BLaER1 (cell line): Measurements from ENCODE around the gene IQUB.
"Not testable (repeated sequence)": the region's sequence is repeated elsewhere in the genome, so short reads cannot be mapped to it uniquely, and the experiment has no call there.

Experiments
- H3K27ac ChIP-seq: shearing (Covaris generic); formaldehyde crosslinking; 2 replicates; pipeline ENCODE4 v1.8.1; 2022
- H3K27me3 ChIP-seq: shearing (Covaris generic); formaldehyde crosslinking; 2 replicates; pipeline ENCODE4 v1.8.1; 2022
- H3K36me3 ChIP-seq: shearing (Covaris generic); formaldehyde crosslinking; 2 replicates; pipeline ENCODE4 v1.8.1; 2022
- H3K4me1 ChIP-seq: shearing (Covaris generic); formaldehyde crosslinking; 2 replicates; pipeline ENCODE4 v1.8.1; 2022
- H3K4me2 ChIP-seq: shearing (Covaris generic); formaldehyde crosslinking; 2 replicates; pipeline ENCODE4 v1.8.1; 2022
- H3K4me3 ChIP-seq: shearing (Covaris generic); formaldehyde crosslinking; 2 replicates; pipeline ENCODE4 v1.8.1; 2022
- H3K9ac ChIP-seq: shearing (Covaris generic); formaldehyde crosslinking; 2 replicates; pipeline ENCODE4 v1.8.1; 2022
- H3K9me3 ChIP-seq: shearing (Covaris generic); formaldehyde crosslinking; 2 replicates; pipeline ENCODE4 v1.8.1; 2022
- H4K20me1 ChIP-seq: shearing (Covaris generic); formaldehyde crosslinking; 2 replicates; pipeline ENCODE4 v1.8.1; 2022
- Cebpa-rat ChIP-seq: shearing (Covaris generic); IDR thresholded peaks from 2 replicates; pipeline ENCODE4 v1.8.1; 2022

IQUB gene

DNA sequence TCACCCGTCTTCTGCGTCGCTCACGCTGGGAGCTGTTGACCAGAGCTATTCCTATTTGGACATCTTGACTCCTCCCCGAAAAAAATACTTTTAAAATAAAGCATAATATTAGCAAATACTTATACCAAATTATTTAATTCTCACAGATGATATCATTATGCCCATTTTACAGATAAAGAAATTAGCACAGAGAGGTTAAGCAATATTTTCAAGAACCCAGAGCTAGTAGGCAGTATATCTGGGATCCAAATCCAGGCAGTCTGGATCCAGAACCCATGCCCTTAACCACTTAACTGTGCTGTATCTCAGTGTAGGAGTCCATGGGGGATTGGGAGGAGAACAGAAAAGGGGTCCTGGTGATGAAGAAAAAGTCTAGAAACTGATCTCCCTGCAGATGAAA lies 6.1 kb downstream of the IQUB start:
- Histone ChIP-seq H3K9ac (no peak overlapping the region), H3K4me3 (no peak overlapping the region)

DNA sequence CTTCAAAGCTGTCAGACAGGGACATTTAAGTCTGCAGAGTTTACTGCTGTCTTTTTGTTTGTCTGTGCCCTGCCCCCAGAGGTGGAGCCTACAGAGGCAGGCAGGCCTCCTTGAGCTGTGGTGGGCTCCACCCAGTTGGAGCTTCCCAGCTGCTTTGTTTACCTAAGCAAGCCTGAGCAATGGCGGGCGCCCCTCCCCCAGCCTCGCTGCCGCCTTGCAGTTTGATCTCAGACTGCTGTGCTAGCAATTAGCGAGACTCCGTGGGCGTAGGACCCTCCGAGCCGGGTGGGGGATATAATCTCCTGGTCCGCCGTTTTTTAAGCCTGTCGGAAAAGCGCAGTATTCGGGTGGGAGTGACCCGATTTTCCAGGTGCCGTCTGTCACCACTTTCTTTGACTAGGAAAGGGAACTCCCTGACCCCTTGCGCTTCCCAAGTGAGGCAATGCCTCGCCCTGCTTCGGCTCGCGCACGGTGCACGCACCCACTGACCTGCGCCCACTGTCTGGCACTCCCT lies 6.6 kb downstream of the IQUB start:
- not testable (repeated sequence) for H3K9me3 ChIP-seq, H3K4me2 ChIP-seq, H3K9ac ChIP-seq, H3K4me1 ChIP-seq, H3K27ac ChIP-seq, H3K4me3 ChIP-seq, H3K36me3 ChIP-seq, H4K20me1 ChIP-seq
- peaks cover 12% of the 10 kb centered on the region for H3K27me3 ChIP-seq

More for the DNA sequence above, 6.1 kb downstream of the IQUB start:
- Histone ChIP-seq H3K27me3 (peaks cover 17% of the 10 kb centered on the region), H3K4me2 (no peak overlapping the region), H3K9me3 (no peaks in the 10 kb centered on the region), H3K4me1 (no peaks in the 10 kb centered on the region), H4K20me1 (no peaks in the 10 kb centered on the region), H3K27ac (no peak overlapping the region), H3K36me3 (no peaks in the 10 kb centered on the region)
- no peak for TF ChIP-seq Cebpa-rat

DNA sequence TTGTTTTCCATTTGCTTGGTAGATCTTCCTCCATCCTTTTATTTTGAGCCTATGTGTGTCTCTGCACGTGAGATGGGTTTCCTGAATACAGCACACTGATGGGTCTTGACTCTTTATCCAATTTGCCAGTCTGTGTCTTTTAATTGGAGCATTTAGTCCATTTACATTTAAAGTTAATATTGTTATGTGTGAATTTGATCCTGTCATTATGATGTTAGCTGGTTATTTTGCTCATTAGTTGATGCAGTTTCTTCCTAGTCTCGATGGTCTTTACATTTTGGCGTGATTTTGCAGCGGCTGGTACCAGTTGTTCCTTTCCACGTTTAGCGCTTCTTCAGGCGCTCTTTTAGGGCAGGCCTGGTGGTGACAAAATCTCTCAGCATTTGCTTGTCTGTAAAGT lies 7.9 kb downstream of the IQUB start:
- not testable (repeated sequence) for H3K36me3 ChIP-seq, H3K9me3 ChIP-seq, H3K4me3 ChIP-seq, H3K9ac ChIP-seq, H3K27ac ChIP-seq, H3K4me2 ChIP-seq, H4K20me1 ChIP-seq, H3K4me1 ChIP-seq, H3K27me3 ChIP-seq

DNA sequence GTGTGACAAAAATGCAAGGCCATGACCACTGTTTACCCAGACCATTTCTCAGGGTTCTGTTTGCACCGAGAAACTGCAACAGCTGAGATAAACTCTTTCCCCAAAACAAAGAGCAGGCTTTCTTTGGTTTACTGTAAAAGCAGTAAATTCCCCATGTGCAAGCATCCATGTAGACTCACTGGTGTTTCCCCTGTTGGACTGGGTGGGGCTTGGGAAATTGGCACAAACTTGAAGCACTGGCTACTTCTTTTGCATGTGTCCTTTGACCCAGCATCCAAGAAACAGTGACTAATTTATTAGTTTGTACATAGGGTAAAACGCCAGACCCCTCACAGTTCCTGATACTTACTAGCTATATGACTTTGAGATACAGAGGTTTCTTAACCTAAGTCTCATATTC lies 12.3 kb downstream of the IQUB start:
- Histone ChIP-seq H3K4me1 (no peaks in the 10 kb centered on the region), H3K27me3 (no peaks in the 10 kb centered on the region), H4K20me1 (no peaks in the 10 kb centered on the region), H3K9ac (no peak overlapping the region), H3K9me3 (no peaks in the 10 kb centered on the region), H3K36me3 (no peaks in the 10 kb centered on the region), H3K4me3 (no peak overlapping the region), H3K27ac (no peak overlapping the region), H3K4me2 (no peak overlapping the region)
- TF ChIP-seq Cebpa-rat = no peak

DNA sequence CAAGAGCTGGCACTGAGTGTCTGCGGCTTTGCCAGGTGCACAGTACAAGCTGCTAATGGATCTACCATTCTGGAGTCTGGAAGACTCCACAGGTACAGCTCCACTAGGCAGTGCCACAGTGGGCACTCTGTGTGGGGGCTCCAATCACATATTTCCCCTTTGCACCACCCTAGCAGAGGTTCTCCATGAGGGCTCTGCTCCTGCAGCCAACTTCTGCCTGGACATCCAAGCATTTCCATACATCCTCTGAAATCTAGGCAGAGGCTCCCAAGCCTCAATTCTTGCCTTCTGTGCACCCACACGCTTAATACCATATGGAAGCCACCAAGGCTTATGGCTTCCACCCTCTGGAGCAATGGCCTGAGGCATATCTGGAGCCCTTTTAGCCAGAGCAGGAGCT lies 29.2 kb downstream of the IQUB start:
- Histone ChIP-seq H3K27ac (no peak overlapping the region), H3K27me3 (no peaks in the 10 kb centered on the region), H3K4me1 (no peaks in the 10 kb centered on the region), H3K9ac (no peak overlapping the region), H4K20me1 (no peaks in the 10 kb centered on the region), H3K36me3 (no peaks in the 10 kb centered on the region; the same call in 1 of the 2 replicates), H3K9me3 (peaks cover 22% of the 10 kb centered on the region), H3K4me3 (no peak overlapping the region), H3K4me2 (no peak overlapping the region)
- TF ChIP-seq Cebpa-rat = no peak

DNA sequence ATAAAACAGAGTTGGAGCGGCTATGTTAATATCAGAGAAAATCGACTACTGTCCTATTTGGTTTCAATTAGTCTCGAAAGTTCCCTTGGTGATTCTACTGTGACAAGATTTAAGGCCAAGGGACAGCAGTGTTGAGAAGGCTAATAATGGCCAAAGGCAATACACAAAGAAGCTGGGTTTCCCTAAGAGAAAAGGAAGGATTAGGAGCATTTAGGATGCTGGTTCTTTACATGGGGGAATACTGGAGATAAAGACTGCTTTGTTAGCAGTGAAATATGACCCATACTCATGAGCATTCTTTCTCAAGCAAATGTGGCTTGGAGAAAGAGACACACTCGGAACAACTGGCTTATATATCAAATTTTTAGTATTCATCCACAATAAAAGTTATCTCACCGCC lies 32.2 kb downstream of the IQUB start:
- Histone ChIP-seq H3K4me2 (no peak overlapping the region), H3K4me3 (no peak overlapping the region), H3K27ac (no peak overlapping the region), H3K4me1 (no peaks in the 10 kb centered on the region), H3K36me3 (no peaks in the 10 kb centered on the region; the same call in 1 of the 2 replicates), H4K20me1 (no peaks in the 10 kb centered on the region), H3K9ac (no peak overlapping the region), H3K27me3 (no peaks in the 10 kb centered on the region), H3K9me3 (peaks cover 22% of the 10 kb centered on the region)
- TF ChIP-seq Cebpa-rat = no peak

DNA sequence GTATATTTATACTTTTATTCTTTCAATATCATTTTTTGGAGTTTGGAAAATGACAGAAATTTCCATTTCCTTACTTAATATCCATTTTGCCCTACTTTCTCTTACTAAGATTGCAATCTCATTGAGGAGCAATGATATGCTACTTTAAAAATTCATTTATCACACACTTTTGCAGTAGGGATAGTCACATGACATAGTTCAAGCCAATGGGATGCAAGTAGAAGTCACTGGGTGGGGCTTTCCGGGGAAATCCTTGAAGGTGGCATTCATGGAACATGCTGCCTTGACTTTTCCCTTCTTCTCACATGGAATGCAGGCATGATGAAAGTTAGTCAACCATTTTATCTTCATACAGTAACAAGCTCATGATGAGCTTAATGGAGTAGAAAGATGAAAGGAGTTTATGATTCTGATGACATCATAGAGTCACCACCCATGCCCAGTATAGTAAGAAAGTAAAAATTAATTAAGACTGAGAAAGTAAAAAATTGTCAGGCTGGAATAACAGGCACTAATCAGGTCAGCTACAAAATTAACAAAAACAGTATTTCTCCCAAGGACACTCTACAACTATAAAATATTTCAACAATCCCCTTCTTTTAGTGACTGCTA lies 33.4 kb downstream of the IQUB start:
- Histone ChIP-seq H3K36me3 (no peaks in the 10 kb centered on the region; the same call in 1 of the 2 replicates), H3K4me2 (no peak overlapping the region), H3K4me1 (no peaks in the 10 kb centered on the region), H3K9ac (no peak overlapping the region), H3K27me3 (no peaks in the 10 kb centered on the region), H3K9me3 (peaks cover 18% of the 10 kb centered on the region), H3K27ac (no peak overlapping the region), H4K20me1 (no peaks in the 10 kb centered on the region), H3K4me3 (no peak overlapping the region)
- no peak for TF ChIP-seq Cebpa-rat

DNA sequence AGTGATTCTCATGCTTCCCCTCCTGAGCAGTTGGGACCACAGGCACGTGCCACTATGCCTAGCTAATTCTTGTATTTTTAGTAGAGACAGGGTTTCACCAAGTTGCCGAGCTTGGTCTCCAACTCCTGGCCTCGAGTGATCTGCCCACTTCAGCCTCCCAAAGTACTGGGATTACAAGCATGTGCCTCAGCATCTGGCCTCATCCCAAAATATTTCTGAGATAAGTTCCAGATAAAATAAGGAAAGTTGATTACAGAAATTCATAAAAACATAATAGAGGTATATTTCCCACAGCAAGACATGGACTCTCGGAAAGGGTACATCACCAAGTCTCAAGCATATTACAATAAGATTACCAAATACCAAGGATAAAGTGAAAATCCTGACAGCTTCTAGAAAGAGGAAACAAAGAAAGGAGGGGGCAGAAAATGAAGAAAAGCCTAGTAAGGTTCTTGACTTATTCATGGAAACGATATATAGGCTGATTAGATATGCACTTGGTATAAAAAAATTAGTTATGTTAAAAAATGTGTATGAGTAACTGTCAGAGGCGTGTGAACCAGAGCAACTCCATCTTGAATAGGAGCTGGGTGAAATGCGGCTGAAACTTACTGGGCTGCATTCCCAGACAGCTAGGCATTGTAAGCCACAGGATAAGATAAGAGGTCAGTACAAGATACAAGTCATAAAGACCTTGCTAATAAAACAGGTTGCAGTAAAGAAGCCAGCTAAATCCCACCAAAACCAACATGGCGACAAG lies 35.0 kb downstream of the IQUB start:
- Histone ChIP-seq H3K4me3 (no peak overlapping the region), H4K20me1 (no peaks in the 10 kb centered on the region), H3K4me2 (no peak overlapping the region), H3K4me1 (no peaks in the 10 kb centered on the region), H3K27ac (no peak overlapping the region), H3K27me3 (no peaks in the 10 kb centered on the region), H3K9me3 (peaks cover 4% of the 10 kb centered on the region; the same call in 1 of the 2 replicates), H3K36me3 (no peaks in the 10 kb centered on the region), H3K9ac (no peak overlapping the region)
- TF ChIP-seq Cebpa-rat = no peak

DNA sequence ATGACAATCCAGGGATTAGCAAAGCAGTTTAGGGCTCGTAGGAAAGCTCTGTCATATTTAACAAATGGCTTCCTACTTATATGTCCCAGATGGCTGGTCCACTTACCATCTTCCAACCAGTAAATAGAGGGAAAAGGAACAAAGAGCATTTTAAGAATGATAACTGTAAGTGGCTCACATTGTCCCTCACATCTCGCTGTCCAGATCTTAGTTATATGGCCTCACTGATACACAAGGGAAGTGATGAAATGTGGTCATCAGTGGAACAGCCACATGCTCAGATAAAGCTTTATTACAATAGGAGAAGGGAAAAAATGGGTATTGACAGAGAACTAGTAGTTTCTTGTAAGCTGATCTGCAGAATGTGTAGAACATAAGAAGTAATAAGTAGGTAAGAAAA lies 35.8 kb downstream of the IQUB start:
- Histone ChIP-seq H3K27ac (no peak overlapping the region), H3K4me2 (no peak overlapping the region), H4K20me1 (no peaks in the 10 kb centered on the region), H3K9me3 (no peaks in the 10 kb centered on the region), H3K4me1 (no peaks in the 10 kb centered on the region), H3K27me3 (no peaks in the 10 kb centered on the region), H3K4me3 (no peak overlapping the region), H3K36me3 (no peaks in the 10 kb centered on the region), H3K9ac (no peak overlapping the region)
- no peak for TF ChIP-seq Cebpa-rat

DNA sequence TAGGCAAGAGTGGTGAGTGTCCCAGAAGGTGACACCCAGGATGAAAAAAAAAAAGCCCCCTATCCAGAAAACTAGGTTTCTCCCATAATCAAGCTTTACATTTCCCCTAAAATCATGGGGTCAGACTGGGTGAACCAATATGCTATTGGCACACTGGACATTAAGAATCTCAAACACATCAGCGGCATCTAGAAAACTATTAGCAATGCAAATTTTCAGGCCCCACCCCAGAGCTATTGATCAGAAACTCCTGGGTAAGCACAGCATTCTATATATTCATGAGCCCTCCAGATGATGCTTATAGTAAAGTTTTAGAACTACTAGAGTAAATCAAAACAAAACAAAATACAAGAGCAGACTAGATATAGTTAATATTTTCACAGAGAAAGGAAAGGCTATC lies 36.4 kb downstream of the IQUB start:
- Histone ChIP-seq H3K27ac (no peak overlapping the region), H4K20me1 (no peaks in the 10 kb centered on the region), H3K4me2 (no peak overlapping the region), H3K9me3 (no peaks in the 10 kb centered on the region), H3K27me3 (no peaks in the 10 kb centered on the region), H3K4me3 (no peak overlapping the region), H3K9ac (no peak overlapping the region), H3K4me1 (no peaks in the 10 kb centered on the region), H3K36me3 (no peaks in the 10 kb centered on the region)
- TF ChIP-seq Cebpa-rat = no peak
